Natural killer cell (primary cell): ENCODE results near the gene AVPR2. TPM values are rescaled to one million over a fixed set of nuclear protein-coding genes. Genes with fewer than 3 reads are reported as not detected.

Experiments
- ATAC-seq, 3 donors: fragments of 150-1000 bp in 2 of 3; fragments of 200-7000 bp in 1 of 3; cut with Tn5 transposase; 1 replicate in 1 of 3; 2 replicates in 2 of 3; pipeline ENCODE4 v1.10.0; 2021; ENCODE audit warnings: mild to moderate bottlenecking in 2 of 3, moderate library complexity in 2 of 3
- DNase-seq, 2 donors: peaks; one replicate each; pipeline versions ENCODE4 v3.0.0 to v3.0.0-alpha.2; 2013 to 2021; ENCODE audit warnings: mixed read lengths in 1 of 2
- H3K27ac ChIP-seq: one replicate; pipeline ENCODE4 v1.5.1; 2013; ENCODE audit warnings: mild to moderate bottlenecking, low read length
- H3K27me3 ChIP-seq: one replicate; pipeline ENCODE4 v1.6.1; 2013; ENCODE audit warnings: low read length; ENCODE audit not compliant: control insufficient read depth, insufficient read depth
- H3K36me3 ChIP-seq: one replicate; pipeline ENCODE4 v1.6.1; 2013; ENCODE audit warnings: low read length; ENCODE audit not compliant: control insufficient read depth, insufficient read depth
- H3K4me1 ChIP-seq: one replicate; pipeline ENCODE4 v1.6.1; 2013; ENCODE audit warnings: low read length; ENCODE audit not compliant: control insufficient read depth, insufficient read depth
- H3K4me3 ChIP-seq: one replicate; pipeline ENCODE4 v1.5.1; 2013; ENCODE audit warnings: low read length
- H3K9me3 ChIP-seq: one replicate; pipeline ENCODE4 v1.6.1; 2013; ENCODE audit warnings: low read length; ENCODE audit not compliant: control insufficient read depth, insufficient read depth
- H3K27ac Mint-ChIP-seq, 2 donors: one replicate each; pipeline ENCODE4 v1.8.0; 2022; ENCODE audit warnings: mild to moderate bottlenecking in 2 of 2, mixed read lengths in 2 of 2, moderate library complexity in 1 of 2
- H3K27me3 Mint-ChIP-seq, 2 donors: one replicate each; pipeline ENCODE4 v1.8.0; 2022; ENCODE audit warnings: low read depth in 2 of 2, mixed read lengths in 2 of 2
- H3K36me3 Mint-ChIP-seq: one replicate; pipeline ENCODE4 v1.8.0; 2022; ENCODE audit warnings: mixed read lengths
- H3K4me1 Mint-ChIP-seq, 2 donors: one replicate each; pipeline ENCODE4 v1.8.0; 2022; ENCODE audit warnings: mixed read lengths in 2 of 2
- H3K4me3 Mint-ChIP-seq: one replicate; pipeline ENCODE4 v1.8.0; 2022; ENCODE audit warnings: mild to moderate bottlenecking, moderate library complexity, mixed read lengths
- H3K9me3 Mint-ChIP-seq, 2 donors: one replicate each; pipeline ENCODE4 v1.8.0; 2022; ENCODE audit warnings: mixed read lengths in 2 of 2
- CTCF ChIP-seq: fragments of 200-600 bp; IDR thresholded peaks from one replicate; pipeline ENCODE4 v1.8.0; 2022; ENCODE audit warnings: antibody characterized with exemption
- WGBS: methylation state at CpG from one replicate; pipeline ENCODE4 v1.1.7; 2013; ENCODE audit warnings: missing lambda C conversion rate; ENCODE audit not compliant: insufficient coverage; 5-methylcytosine and 5-hydroxymethylcytosine counted together
- intact Hi-C: fragments of 100-400 bp; cut with micrococcal nuclease; formaldehyde crosslinking; loops from one replicate; pipeline ENCODE4 v1.14.2; 2022
- total RNA-seq, 4 donors: library from RNA; stranded (reverse); fragments of 120-200 nt in 1 of 4; gene quantifications; one replicate each; pipeline versions ENCODE4 v1.2.3 to v1.2.4, GENCODE V29; 2013 to 2022

AVPR2 gene
- total RNA-seq, 3 donors from 2014 or later (not counting 1 experiment from before 2014, with no cell fraction given), result not detected

- Histone ChIP-seq H3K9me3 (no peaks in the 10 kb centered on the region), H3K27ac (no peak overlapping the region), H3K4me1 (no peaks in the 10 kb centered on the region), H3K36me3 (no peaks in the 10 kb centered on the region), H3K27me3 (no peaks in the 10 kb centered on the region), H3K4me3 (no peak overlapping the region)
- H3K9me3 Mint-ChIP-seq, result no peaks in the 10 kb centered on the region
- no peaks in the 10 kb centered on the region for H3K4me1 Mint-ChIP-seq
- no peaks in the 10 kb centered on the region for H3K36me3 Mint-ChIP-seq
- intact Hi-C loops, result no loop called here
- H3K27ac Mint-ChIP-seq, result no peak overlapping the region
- no peak for TF ChIP-seq CTCF
- H3K27me3 Mint-ChIP-seq, result peaks cover 5 to 13% of the 10 kb centered on the region in 2 donors
- H3K4me3 Mint-ChIP-seq, result no peak overlapping the region
- 83% methylated on average over 7 of the region's 13 CpGs for WGBS
- ATAC-seq (no peak), DNase-seq (no peak)
Measured at GRCh38 chrX:153867671-153868070, 36.8 kb upstream of the AVPR2 start.

- Mint-ChIP-seq H3K4me3 (no peak overlapping the region), H3K36me3 (no peaks in the 10 kb centered on the region), H3K9me3 (no peaks in the 10 kb centered on the region), H3K27ac (no peak overlapping the region), H3K4me1 (no peaks in the 10 kb centered on the region), H3K27me3 (peaks cover 5 to 19% of the 10 kb centered on the region in 2 donors)
- WGBS, result 93% methylated on average over 26 of the region's 26 CpGs
- DNase-seq (no peak), ATAC-seq (no peak)
- Histone ChIP-seq H3K27ac (no peak overlapping the region), H3K9me3 (no peaks in the 10 kb centered on the region), H3K4me1 (no peaks in the 10 kb centered on the region), H3K27me3 (no peaks in the 10 kb centered on the region), H3K36me3 (no peaks in the 10 kb centered on the region), H3K4me3 (no peak overlapping the region)
- TF ChIP-seq CTCF, result no peak
- intact Hi-C loops, result no loop called here
Measured at GRCh38 chrX:153868576-153869472, 35.6 kb upstream of the AVPR2 start.

GRCh38 chrX:153869473-153870287, 34.8 kb upstream of the AVPR2 start:
- H3K4me3 Mint-ChIP-seq, result no peak overlapping the region
- Histone ChIP-seq H3K4me3 (no peak overlapping the region), H3K36me3 (no peaks in the 10 kb centered on the region), H3K27ac (no peak overlapping the region), H3K27me3 (no peaks in the 10 kb centered on the region), H3K9me3 (no peaks in the 10 kb centered on the region), H3K4me1 (no peaks in the 10 kb centered on the region)
- no peaks in the 10 kb centered on the region for H3K9me3 Mint-ChIP-seq
- ATAC-seq (no peak), DNase-seq (no peak)
- H3K36me3 Mint-ChIP-seq, result no peaks in the 10 kb centered on the region
- no peaks in the 10 kb centered on the region for H3K4me1 Mint-ChIP-seq
- peaks cover 5 to 19% of the 10 kb centered on the region in 2 donors for H3K27me3 Mint-ChIP-seq
- no peak for TF ChIP-seq CTCF
- 87% methylated on average over 27 of the region's 31 CpGs for WGBS
- intact Hi-C loops, result no loop called here
- H3K27ac Mint-ChIP-seq, result no peak overlapping the region
